Osteoblast (primary cell): ENCODE measurements around the gene PDE11A. TPM values are rescaled to one million over a fixed set of nuclear protein-coding genes. Genes with fewer than 3 reads are reported as not detected.
A peak's percentile ranks its signal among the peaks of the same experiment; 100 is the strongest.

Experiments used
- DNase-seq: peaks from one replicate; pipeline ENCODE4 v3.0.0; 2011; ENCODE audit warnings: low spot score, mixed read lengths; ENCODE audit not compliant: insufficient read length; ENCODE audit errors: missing footprints
- H2AFZ ChIP-seq: 2 replicates; pipeline ENCODE4 v1.6.0; 2011; ENCODE audit warnings: mild to moderate bottlenecking, low read length
- H3K27ac ChIP-seq: 2 replicates; pipeline ENCODE4 v1.5.1; 2011; ENCODE audit warnings: mild to moderate bottlenecking, low read depth, low read length, moderate library complexity
- H3K27me3 ChIP-seq: 2 replicates; pipeline ENCODE4 v1.6.0; 2012; ENCODE audit warnings: mild to moderate bottlenecking, control low read depth, inconsistent platforms, low read length, moderate library complexity; ENCODE audit not compliant: insufficient read depth
- H3K36me3 ChIP-seq: 2 replicates; pipeline ENCODE4 v1.5.1; 2011; ENCODE audit warnings: mild to moderate bottlenecking, low read length, control low read depth, moderate library complexity; ENCODE audit not compliant: insufficient read depth
- H3K4me1 ChIP-seq: 2 replicates; pipeline ENCODE4 v1.5.1; 2011; ENCODE audit warnings: mild to moderate bottlenecking, low read length, control low read depth, moderate library complexity; ENCODE audit not compliant: insufficient read depth
- H3K4me2 ChIP-seq: 2 replicates; pipeline ENCODE4 v1.6.0; 2011; ENCODE audit warnings: mild to moderate bottlenecking, low read length; ENCODE audit not compliant: insufficient read depth
- H3K4me3 ChIP-seq: fragments of 200-600 bp; sonication (generic); 3 replicates; pipeline ENCODE4 v1.5.1; 2012; ENCODE audit warnings: mild to moderate bottlenecking, low read length, inconsistent platforms; ENCODE audit not compliant: insufficient read depth
- H3K79me2 ChIP-seq: 2 replicates; pipeline ENCODE4 v1.6.0; 2012; ENCODE audit warnings: mild to moderate bottlenecking, low read length, control low read depth, inconsistent platforms; ENCODE audit not compliant: insufficient read depth
- H3K9me3 ChIP-seq: 2 replicates; pipeline ENCODE4 v1.5.1; 2011; ENCODE audit warnings: low read depth, low read length, control low read depth
- H4K20me1 ChIP-seq: 2 replicates; pipeline ENCODE4 v1.6.0; 2012; ENCODE audit warnings: mild to moderate bottlenecking, low read length, control low read depth; ENCODE audit not compliant: insufficient read depth
- CTCF ChIP-seq: IDR thresholded peaks from 2 replicates; pipeline ENCODE4 v1.5.1; 2011; ENCODE audit warnings: mild to moderate bottlenecking, low read depth, low read length, moderate library complexity; ENCODE audit errors: extremely low read depth
- total RNA-seq: library from RNA; depleted of rRNA; stranded (reverse); fragments of >200 nt; gene quantifications from 2 replicates; pipeline ENCODE4 v1.2.3, GENCODE V29; 2012

PDE11A gene
- total RNA-seq, 1 donor: 0.36 TPM

GRCh38 chr2:177778472-177778871, 294.1 kb downstream of the PDE11A start:
- Histone ChIP-seq H3K79me2 (no peaks in the 10 kb centered on the region), H3K27me3 (peaks cover 18% of the 10 kb centered on the region), H3K36me3 (no peaks in the 10 kb centered on the region), H4K20me1 (no peaks in the 10 kb centered on the region), H3K4me2 (no peak overlapping the region), H3K9me3 (no peaks in the 10 kb centered on the region), H3K4me1 (no peaks in the 10 kb centered on the region), H2AFZ (no peak overlapping the region), H3K27ac (no peak overlapping the region), H3K4me3 (no peak overlapping the region)
- no peak for DNase-seq
- no peak for TF ChIP-seq CTCF

GRCh38 chr2:177772529-177772928, 300.0 kb downstream of the PDE11A start:
- Histone ChIP-seq H4K20me1 (no peaks in the 10 kb centered on the region), H3K36me3 (no peaks in the 10 kb centered on the region), H3K27me3 (peaks cover 9% of the 10 kb centered on the region), H3K4me3 (no peak overlapping the region), H3K9me3 (no peaks in the 10 kb centered on the region), H3K4me1 (no peaks in the 10 kb centered on the region), H3K27ac (no peak overlapping the region), H3K4me2 (no peak overlapping the region), H3K79me2 (no peaks in the 10 kb centered on the region), H2AFZ (no peak overlapping the region)
- TF ChIP-seq CTCF: peak; percentile 51
- no peak for DNase-seq

- H3K4me3 ChIP-seq: no peak overlapping the region
- no peak overlapping the region for H2AFZ ChIP-seq
- no peak for DNase-seq
- no peaks in the 10 kb centered on the region for H3K79me2 ChIP-seq
- H3K4me2 ChIP-seq: no peak overlapping the region
- TF ChIP-seq CTCF: no peak
- peaks cover 9% of the 10 kb centered on the region for H3K27me3 ChIP-seq
- H3K27ac ChIP-seq: no peak overlapping the region
- H4K20me1 ChIP-seq: no peaks in the 10 kb centered on the region
- H3K9me3 ChIP-seq: no peaks in the 10 kb centered on the region
- no peaks in the 10 kb centered on the region for H3K36me3 ChIP-seq
- no peaks in the 10 kb centered on the region for H3K4me1 ChIP-seq
These were observed 301.4 kb downstream of the PDE11A start for GRCh38 chr2:177771191-177771590.

GRCh38 chr2:177767768-177768167, 304.8 kb downstream of the PDE11A start:
- Histone ChIP-seq H3K4me2 (no peak overlapping the region), H3K79me2 (no peaks in the 10 kb centered on the region), H3K4me1 (no peaks in the 10 kb centered on the region), H3K9me3 (no peaks in the 10 kb centered on the region), H3K27me3 (no peaks in the 10 kb centered on the region), H3K4me3 (no peak overlapping the region), H3K36me3 (no peaks in the 10 kb centered on the region), H4K20me1 (no peaks in the 10 kb centered on the region), H3K27ac (no peak overlapping the region), H2AFZ (no peak overlapping the region)
- TF ChIP-seq CTCF: no peak
- DNase-seq: no peak
